Stimulated activated CD8-positive, alpha-beta memory T cell treated with anti-CD3 and anti-CD28 coated beads, Interleukin-4, amount 100 ng/mL, for 1 hour (primary cell): ENCODE results near the gene LMNB1.
"Not testable (repeated sequence)": the region's sequence is repeated elsewhere in the genome, so short reads cannot be mapped to it uniquely, and the experiment has no call there.

Experiments
- DNase-seq, 2 donors: peaks; one replicate each; pipeline ENCODE4 v3.0.0-alpha.2; 2020; ENCODE audit warnings: low read depth in 2 of 2, low spot score in 1 of 2

The LMNB1 gene, protein sequence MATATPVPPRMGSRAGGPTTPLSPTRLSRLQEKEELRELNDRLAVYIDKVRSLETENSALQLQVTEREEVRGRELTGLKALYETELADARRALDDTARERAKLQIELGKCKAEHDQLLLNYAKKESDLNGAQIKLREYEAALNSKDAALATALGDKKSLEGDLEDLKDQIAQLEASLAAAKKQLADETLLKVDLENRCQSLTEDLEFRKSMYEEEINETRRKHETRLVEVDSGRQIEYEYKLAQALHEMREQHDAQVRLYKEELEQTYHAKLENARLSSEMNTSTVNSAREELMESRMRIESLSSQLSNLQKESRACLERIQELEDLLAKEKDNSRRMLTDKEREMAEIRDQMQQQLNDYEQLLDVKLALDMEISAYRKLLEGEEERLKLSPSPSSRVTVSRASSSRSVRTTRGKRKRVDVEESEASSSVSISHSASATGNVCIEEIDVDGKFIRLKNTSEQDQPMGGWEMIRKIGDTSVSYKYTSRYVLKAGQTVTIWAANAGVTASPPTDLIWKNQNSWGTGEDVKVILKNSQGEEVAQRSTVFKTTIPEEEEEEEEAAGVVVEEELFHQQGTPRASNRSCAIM

DNA sequence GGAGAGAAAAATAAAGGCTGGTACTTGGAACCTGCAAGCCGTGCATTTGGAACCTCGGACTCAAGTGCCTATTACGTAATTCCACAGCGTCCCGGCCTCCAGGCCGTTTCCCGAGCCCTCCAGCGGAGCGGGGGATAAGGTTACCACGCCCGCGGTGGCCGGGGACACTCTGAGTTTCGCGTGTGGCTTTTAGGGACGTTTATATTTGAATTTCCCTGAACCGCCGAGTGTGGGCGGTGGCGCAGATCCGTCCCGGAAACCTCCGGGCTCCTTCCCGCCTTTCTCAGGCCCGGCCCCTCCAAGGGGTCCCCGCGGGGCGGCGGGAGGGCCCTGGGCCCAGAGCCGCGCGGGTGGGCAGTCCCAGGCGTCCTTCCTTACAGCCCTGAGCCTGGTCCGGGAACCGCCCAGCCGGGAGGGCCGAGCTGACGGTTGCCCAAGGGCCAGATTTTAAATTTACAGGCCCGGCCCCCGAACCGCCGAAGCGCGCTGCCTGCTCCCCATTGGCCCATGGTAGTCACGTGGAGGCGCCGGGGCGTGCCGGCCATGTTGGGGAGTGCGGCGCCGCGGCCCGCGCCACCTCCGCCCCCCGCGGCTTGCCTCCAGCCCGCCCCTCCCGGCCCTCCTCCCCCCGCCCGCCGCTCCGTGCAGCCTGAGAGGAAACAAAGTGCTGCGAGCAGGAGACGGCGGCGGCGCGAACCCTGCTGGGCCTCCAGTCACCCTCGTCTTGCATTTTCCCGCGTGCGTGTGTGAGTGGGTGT is at the start of gene LMNB1:
Gene LMNB1, plus strand, starts transcription at position 638 of the 758 bp plus-strand sequence. CDS start 373 bp downstream, outside the sequence.
- peak; percentile 87 for DNase-seq

DNA sequence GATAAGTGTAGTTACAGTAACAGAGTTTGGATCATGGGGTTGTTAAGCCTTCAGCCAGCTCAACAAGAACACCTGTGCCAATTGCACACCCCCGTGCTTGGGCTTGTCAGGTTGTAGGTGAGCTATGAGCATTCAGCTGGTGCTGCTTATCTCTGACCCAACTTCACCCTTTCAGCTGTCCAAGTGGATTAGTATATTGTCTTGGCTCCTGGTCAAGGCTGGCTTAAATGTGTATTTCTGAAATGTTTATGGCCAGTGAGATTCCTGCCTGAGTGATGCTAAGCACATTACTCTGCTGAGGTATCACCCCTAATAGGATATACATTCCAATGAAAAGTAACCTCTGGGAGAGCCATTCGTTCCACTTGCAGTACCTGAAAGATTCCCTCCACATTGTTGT is 44.2 kb upstream of the LMNB1 start:
- no peak for DNase-seq

- not testable (repeated sequence) for DNase-seq
Observed at GRCh38 chr5:126734573-126734972, 42.4 kb upstream of the LMNB1 start.

GRCh38 chr5:126736141-126736540 is 40.8 kb upstream of the LMNB1 start:
- DNase-seq: no peak

- no peak for DNase-seq
Observed at GRCh38 chr5:126741361-126741760, 35.6 kb upstream of the LMNB1 start.

- DNase-seq: no peak
Observed at GRCh38 chr5:126742425-126742824, 34.5 kb upstream of the LMNB1 start.

- DNase-seq: no peak
Observed at GRCh38 chr5:126744836-126745235, 32.1 kb upstream of the LMNB1 start.

DNA sequence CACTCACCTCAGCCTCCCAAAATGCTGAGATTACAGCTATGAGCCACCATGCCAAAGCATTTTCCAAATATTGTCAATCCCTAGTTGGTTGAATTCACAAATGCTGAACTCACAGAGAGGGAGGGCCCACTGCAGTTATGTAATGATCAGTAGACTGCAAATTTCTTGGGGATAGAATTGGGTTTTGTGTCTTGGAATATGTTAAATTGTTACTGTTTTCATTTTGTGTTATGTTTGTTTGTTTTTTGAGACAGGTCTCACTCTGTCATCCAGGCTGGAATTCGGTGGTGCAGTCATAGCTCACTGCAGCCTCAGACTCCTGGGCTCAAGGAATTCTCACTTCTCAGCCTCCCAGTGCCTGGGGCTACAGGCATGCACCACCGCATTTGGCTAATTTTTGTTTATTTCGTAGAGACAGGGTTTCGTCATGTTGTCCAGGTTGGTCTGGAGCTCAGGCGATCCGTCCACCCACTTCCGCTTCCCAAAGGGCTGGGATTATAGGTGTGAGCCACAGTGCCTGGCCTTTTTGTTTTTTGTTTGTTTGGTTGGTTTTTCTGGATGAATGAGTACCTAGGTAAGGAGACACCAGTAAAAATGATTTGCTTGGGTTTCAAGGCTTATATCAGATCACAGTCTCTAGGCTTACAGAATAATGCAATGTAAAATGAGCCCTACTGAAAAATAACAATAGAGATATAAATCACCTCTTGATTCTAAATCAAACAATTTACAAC is 31.5 kb upstream of the LMNB1 start:
- DNase-seq: no peak

DNA sequence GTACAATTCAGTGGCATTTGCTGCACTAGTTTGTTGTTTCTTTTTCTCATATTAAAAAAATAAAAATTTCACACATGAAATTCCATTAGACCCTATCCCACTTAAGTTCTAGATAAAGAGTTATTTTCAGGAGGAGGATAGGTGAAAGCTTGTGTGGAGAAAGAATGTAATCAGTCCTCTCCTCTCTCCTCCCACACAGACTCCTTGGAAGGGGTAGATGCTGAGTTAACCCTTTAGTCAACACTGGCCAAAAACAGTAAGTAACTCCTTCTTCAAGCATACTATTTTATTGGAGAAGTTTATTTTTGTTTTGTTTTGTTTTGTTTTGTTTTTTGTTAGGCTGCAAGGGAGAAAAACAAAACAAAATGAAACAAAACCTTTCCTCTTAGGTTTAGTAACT is 30.6 kb upstream of the LMNB1 start:
- DNase-seq: no peak

GRCh38 chr5:126752081-126752785 is 24.7 kb upstream of the LMNB1 start:
- DNase-seq: no peak

DNA sequence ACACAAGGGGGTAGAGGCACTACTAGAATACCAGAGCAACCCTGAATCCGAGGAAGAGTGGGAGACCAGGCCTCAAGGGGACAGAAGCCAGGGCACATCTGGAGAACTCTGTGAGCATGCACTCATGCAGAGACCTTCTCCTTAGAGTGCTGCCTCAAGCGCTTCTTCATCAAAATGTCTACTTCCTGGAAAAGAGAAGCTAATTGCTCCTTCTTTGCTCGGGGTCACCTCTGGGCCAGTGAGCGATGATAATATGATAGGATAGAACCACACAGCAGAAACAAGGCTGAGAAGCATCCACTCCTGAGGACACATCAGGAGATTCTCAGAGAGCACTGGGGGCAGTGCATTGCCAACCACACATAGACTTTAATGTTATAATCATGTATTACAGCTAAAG is 23.7 kb upstream of the LMNB1 start:
- DNase-seq: no peak

DNA sequence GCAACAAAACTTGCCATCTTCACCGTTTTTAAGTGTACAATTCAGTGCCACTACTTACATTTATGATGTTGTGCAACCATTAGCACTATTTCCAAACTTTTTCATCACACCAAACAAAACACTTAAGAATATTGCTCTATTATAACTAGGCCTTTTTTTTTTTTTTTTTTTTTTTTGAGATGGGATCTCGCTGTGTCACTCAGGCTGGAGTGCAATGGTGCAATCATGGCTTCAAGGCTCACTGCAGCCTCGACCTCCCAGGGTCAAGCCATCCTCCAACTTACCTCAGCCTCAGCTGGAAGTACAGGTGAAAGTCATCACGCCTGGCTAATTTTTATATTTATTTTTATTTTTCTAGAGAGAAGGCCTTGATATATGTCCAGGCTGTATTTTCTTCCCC is 22.3 kb upstream of the LMNB1 start:
- DNase-seq: no peak

- no peak for DNase-seq
Observed at GRCh38 chr5:126755593-126755992, 21.3 kb upstream of the LMNB1 start.

GRCh38 chr5:126757713-126758357 is 19.1 kb upstream of the LMNB1 start:
- DNase-seq: no peak

DNA sequence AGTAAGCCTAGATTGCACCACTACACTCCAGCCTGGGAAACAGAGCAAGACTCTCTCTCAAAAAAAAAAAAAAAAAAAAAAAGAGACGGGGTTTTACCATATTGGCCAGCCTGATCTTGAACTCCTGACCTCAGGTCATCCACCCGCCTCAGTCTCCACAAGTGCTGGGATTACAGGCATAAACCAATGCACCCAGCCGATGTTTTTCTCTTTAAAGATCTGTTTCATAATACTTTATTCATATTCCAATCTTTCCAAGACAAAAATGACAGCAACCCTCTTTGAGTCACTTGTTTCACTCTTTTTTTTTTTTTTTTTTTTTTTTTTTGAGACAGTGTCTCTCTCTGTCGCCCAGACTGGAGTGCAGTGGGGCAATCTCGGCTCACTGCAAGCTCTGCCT is 13.6 kb upstream of the LMNB1 start:
- no peak for DNase-seq

- no peak for DNase-seq
Observed at GRCh38 chr5:126769703-126770102, 7.2 kb upstream of the LMNB1 start.

DNA sequence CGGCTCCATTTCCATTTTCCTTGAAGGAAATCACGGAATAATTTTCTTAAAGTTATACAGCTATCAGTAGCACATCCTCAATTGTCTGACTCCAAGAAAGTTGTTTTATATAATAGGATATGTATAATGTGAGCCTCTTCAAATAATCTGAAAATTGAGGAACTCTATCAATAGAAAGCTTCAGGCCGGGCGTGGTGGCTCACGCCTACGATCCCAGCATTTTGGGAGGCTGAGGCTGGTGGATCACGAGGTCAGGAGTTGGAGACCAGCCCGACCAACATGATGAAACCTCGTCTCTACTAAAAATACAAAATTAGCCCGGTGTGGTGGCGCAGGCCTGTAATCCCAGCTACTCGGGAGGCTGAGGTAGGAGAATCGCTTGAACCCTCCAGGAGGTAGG is 3.4 kb upstream of the LMNB1 start:
- not testable (repeated sequence) for DNase-seq

DNA sequence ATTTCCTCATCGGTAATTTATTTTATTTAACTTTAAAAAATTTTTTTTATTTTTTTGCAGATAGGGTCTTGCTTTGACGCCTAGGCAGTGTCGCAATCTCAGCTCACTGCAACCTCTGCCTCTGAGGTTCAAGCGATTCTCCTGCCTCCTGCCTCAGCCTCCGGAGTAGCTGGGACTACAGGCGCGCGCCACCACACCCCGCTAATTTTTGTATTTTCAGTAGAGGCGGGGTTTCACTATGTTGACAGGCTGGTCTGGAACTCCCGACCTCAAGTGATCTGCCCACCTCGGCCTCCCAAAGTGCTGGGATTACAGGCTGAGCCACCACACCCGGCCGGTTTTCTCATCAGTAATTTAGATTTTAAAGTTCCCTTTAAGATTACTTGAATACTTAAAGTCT is 2.3 kb upstream of the LMNB1 start:
- DNase-seq: not testable (repeated sequence)

DNA sequence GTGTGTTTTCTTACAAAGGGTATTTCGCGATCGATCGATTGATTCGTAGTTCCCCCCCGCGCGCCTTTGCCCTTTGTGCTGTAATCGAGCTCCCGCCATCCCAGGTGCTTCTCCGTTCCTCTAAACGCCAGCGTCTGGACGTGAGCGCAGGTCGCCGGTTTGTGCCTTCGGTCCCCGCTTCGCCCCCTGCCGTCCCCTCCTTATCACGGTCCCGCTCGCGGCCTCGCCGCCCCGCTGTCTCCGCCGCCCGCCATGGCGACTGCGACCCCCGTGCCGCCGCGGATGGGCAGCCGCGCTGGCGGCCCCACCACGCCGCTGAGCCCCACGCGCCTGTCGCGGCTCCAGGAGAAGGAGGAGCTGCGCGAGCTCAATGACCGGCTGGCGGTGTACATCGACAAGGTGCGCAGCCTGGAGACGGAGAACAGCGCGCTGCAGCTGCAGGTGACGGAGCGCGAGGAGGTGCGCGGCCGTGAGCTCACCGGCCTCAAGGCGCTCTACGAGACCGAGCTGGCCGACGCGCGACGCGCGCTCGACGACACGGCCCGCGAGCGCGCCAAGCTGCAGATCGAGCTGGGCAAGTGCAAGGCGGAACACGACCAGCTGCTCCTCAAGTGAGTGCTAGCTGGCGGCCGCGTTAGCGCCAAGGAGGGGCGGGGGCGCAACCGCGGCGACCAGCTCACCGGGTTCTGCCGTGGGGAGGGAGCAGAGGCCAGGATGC is 480 bp downstream of the LMNB1 start:
- peak; percentile 18 to 31 for DNase-seq
